ENCODE results near the gene MBTPS1.

DNA sequence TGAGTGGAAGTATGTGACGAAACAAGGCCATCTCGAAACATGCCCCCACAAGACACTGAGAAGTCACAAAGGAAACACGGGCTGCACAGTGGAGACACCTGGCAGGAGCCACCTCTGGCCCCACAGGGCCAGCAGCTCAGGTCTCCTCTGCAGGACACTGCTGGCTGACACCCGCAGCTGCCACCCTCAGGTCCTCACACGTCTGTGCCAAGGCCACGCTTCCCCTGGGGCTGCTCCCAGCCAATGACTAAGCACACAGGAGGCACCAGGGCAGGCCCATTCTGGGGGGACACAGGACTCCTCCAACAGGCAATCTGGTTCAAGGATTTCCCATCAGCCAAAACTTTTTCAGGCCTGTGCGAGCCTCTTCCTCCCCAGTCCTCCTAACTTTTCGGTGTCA lies 36.4 kb downstream of the MBTPS1 start:
- no peak for TF ChIP-seq RAD21 (conservative IDR thresholded peaks at IDR 0.05)
- no peak for TF ChIP-seq POLR2AphosphoS5 (IDR thresholded peaks at IDR 0.05)
- TF ChIP-seq EP300 (conservative IDR thresholded peaks at IDR 0.05; ENCODE audit: poor library complexity, severe bottlenecking): no peak

All from neural cell (in vitro differentiated cells).